SK-N-SH (cell line): ENCODE measurements around the gene MGME1. TPM values are rescaled to one million over a fixed set of nuclear protein-coding genes. Genes with fewer than 3 reads are reported as not detected.

Experiments used
- CTCF ChIA-PET: fragments of 300-600, 350-600 bp; formaldehyde crosslinking; extraction: SDS; loops from one replicate; lab custom pipeline; 2021; lab: Yijun Ruan, JAX
- POLR2A ChIA-PET: fragments of 350-600 bp; sonication (Branson Sonifier 250); formaldehyde crosslinking; extraction: SDS; loops from one replicate; lab custom pipeline; 2020; ENCODE audit warnings: antibody characterized with exemption, inconsistent platforms; lab: Yijun Ruan, JAX
- DNase-seq: peaks from one replicate; pipeline ENCODE4 v3.0.0; 2012
- H2AFZ ChIP-seq: fragments of 200-600 bp; sonication (generic); 2 replicates; pipeline ENCODE4 v1.8.1; 2016; ENCODE audit warnings: antibody characterized with exemption, mild to moderate bottlenecking, low read depth
- H3F3A ChIP-seq: fragments of 200-600 bp; sonication (generic); replicated peaks from 2 replicates; pipeline ENCODE3; 2016; ENCODE audit warnings: antibody characterized with exemption, mild to moderate bottlenecking; ENCODE audit not compliant: insufficient read depth
- H3K27ac ChIP-seq, 2 experiments: fragments of 200-500 bp in 1 of 2; fragments of 200-600 bp in 1 of 2; sonication (Bioruptor generic) in 1 of 2; sonication (generic), shearing (Covaris generic) in 1 of 2; 2 replicates each; pipeline versions ENCODE4 v1.5.1 to v1.6.1; 2014 to 2016; ENCODE audit warnings: low read depth in 2 of 2, inconsistent platforms in 1 of 2, low read length in 1 of 2, mild to moderate bottlenecking in 1 of 2, mixed read lengths in 1 of 2
- H3K27me3 ChIP-seq: fragments of 200-600 bp; sonication (generic), shearing (Covaris generic); 2 replicates; pipeline ENCODE4 v1.6.1; 2016; ENCODE audit warnings: mixed run types; ENCODE audit not compliant: insufficient read depth
- H3K36me3 ChIP-seq, 2 experiments: fragments of 200-500 bp in 1 of 2; fragments of 200-600 bp in 1 of 2; sonication (Bioruptor generic) in 1 of 2; sonication (generic) in 1 of 2; replicated peaks in 1 of 2; 2 replicates each; pipeline versions ENCODE3 to v1.5.1; 2014 to 2016; ENCODE audit warnings: low read length in 1 of 2, mild to moderate bottlenecking in 1 of 2; ENCODE audit not compliant: insufficient read depth in 2 of 2, control insufficient read depth in 1 of 2
- H3K4me1 ChIP-seq, 2 experiments: fragments of 200-500 bp in 1 of 2; fragments of 200-600 bp in 1 of 2; sonication (Bioruptor generic) in 1 of 2; sonication (generic), shearing (Covaris generic) in 1 of 2; 2 replicates each; pipeline versions ENCODE4 v1.5.1 to v1.6.1; 2014 to 2016; ENCODE audit warnings: low read depth in 1 of 2, low read length in 1 of 2, mixed run types in 1 of 2; ENCODE audit not compliant: insufficient read depth in 2 of 2, control insufficient read depth in 1 of 2
- H3K4me2 ChIP-seq: fragments of 200-600 bp; sonication (generic), shearing (Covaris generic); 2 replicates; pipeline ENCODE4 v1.6.1; 2017; ENCODE audit warnings: mixed run types
- H3K4me3 ChIP-seq, 2 experiments: fragments of 200-500 bp in 1 of 2; fragments of 200-600 bp in 1 of 2; sonication (Bioruptor generic) in 1 of 2; sonication (generic), shearing (Covaris generic) in 1 of 2; 2 replicates each; pipeline versions ENCODE4 v1.5.1 to v1.8.1; 2014 to 2016; ENCODE audit warnings: low read depth in 2 of 2, inconsistent platforms in 1 of 2, low read length in 1 of 2, mild to moderate bottlenecking in 1 of 2, mixed read lengths in 1 of 2, moderate library complexity in 1 of 2
- H3K79me2 ChIP-seq: fragments of 200-600 bp; sonication (generic); 2 replicates; pipeline ENCODE4 v1.8.1; 2017; ENCODE audit warnings: mild to moderate bottlenecking; ENCODE audit not compliant: insufficient read depth
- H3K9ac ChIP-seq: fragments of 200-600 bp; sonication (generic); 2 replicates; pipeline ENCODE4 v1.6.1; 2017; ENCODE audit warnings: mixed run types
- H3K9me2 ChIP-seq: fragments of 200-600 bp; sonication (generic); 2 replicates; pipeline ENCODE4 v1.6.1; 2017; ENCODE audit warnings: mixed run types
- H3K9me3 ChIP-seq: fragments of 200-600 bp; sonication (generic); 2 replicates; pipeline ENCODE4 v1.6.1; 2017; ENCODE audit warnings: mixed run types, mild to moderate bottlenecking, moderate library complexity
- H4K20me1 ChIP-seq: fragments of 200-600 bp; sonication (generic); 2 replicates; pipeline ENCODE4 v1.6.1; 2017; ENCODE audit warnings: mild to moderate bottlenecking, mixed run types; ENCODE audit not compliant: insufficient read depth
- EP300 ChIP-seq, 2 experiments: IDR thresholded peaks; 2 replicates each; pipeline versions ENCODE4 v1.4.0 to v1.6.1; 2012; ENCODE audit warnings: borderline replicate concordance in 1 of 2, low read depth in 1 of 2, low read length in 1 of 2
- EZH2phosphoT487 ChIP-seq: fragments of 200-600 bp; sonication (generic); IDR thresholded peaks from 2 replicates; pipeline ENCODE4 v1.6.1; 2017; ENCODE audit warnings: low read depth, mixed run types, mild to moderate bottlenecking, antibody characterized with exemption, moderate library complexity, borderline replicate concordance
- FOXM1 ChIP-seq: IDR thresholded peaks from 2 replicates; pipeline ENCODE4 v1.4.0; 2012; ENCODE audit warnings: low read depth, mild to moderate bottlenecking
- MEF2A ChIP-seq: IDR thresholded peaks from 2 replicates; pipeline ENCODE4 v1.4.0; 2012; ENCODE audit warnings: low read depth, borderline replicate concordance
- NRF1 ChIP-seq: IDR thresholded peaks from 2 replicates; pipeline ENCODE4 v1.6.1; 2012; ENCODE audit warnings: low read depth, mild to moderate bottlenecking, low read length
- SIN3A ChIP-seq: IDR thresholded peaks from 2 replicates; pipeline ENCODE4 v1.6.1; 2012; ENCODE audit warnings: low read depth, mild to moderate bottlenecking, low read length, moderate library complexity, borderline replicate concordance
- TEAD4 ChIP-seq: IDR thresholded peaks from 2 replicates; pipeline ENCODE4 v1.4.0; 2012; ENCODE audit warnings: mild to moderate bottlenecking, borderline replicate concordance; ENCODE audit not compliant: insufficient read depth
- USF1 ChIP-seq: IDR thresholded peaks from 2 replicates; pipeline ENCODE4 v1.4.0; 2012; ENCODE audit warnings: low read depth, borderline replicate concordance
- WGBS: methylation state at CpG from one replicate; pipeline ENCODE4 v1.1.6; 2017; ENCODE audit warnings: low lambda C conversion rate; 5-methylcytosine and 5-hydroxymethylcytosine counted together
- polyA plus RNA-seq, 3 experiments: library from polyadenylated mRNA; depleted of rRNA; stranded (reverse); fragments of >200 nt; gene quantifications; 2 replicates each; pipeline ENCODE4 v1.2.3, GENCODE V29; 2012
- TF ChIP-seq, protein P1 (sequence below): IDR thresholded peaks from 2 replicates; pipeline ENCODE4 v1.4.0; 2012; ENCODE audit warnings: low read depth, borderline replicate concordance

Gene MGME1
- polyA plus RNA-seq, 1 of the 3 experiments (the other 2 are of a cell fraction): 7.9 TPM

GRCh38 chr20:18012901-18013300, 44.1 kb downstream of the MGME1 start:
- Histone ChIP-seq H3K36me3 (no peaks in the 10 kb centered on the region), H3K4me2 (no peak overlapping the region), H3K27ac (no peak overlapping the region), H3K4me3 (no peak overlapping the region), H3K79me2 (no peaks in the 10 kb centered on the region), H3K4me1 (peaks cover 0 to 2% of the 10 kb centered on the region in 2 experiments; a peak in 1 of 4 replicates), H3K27me3 (no peaks in the 10 kb centered on the region), H3K9me2 (no peaks in the 10 kb centered on the region), H3K9ac (no peak overlapping the region), H2AFZ (no peak overlapping the region), H3K9me3 (no peaks in the 10 kb centered on the region), H4K20me1 (no peaks in the 10 kb centered on the region), H3F3A (no peaks in the 10 kb centered on the region)
- ChIA-PET CTCF (interaction anchor here (1.0 kb wide), 1 partner anchor 399 kb away, joined by 3 read pairs; no protein-coding TSS in a partner anchor), POLR2A (interaction anchor here (0.6 kb wide), 1 partner anchor 1425 kb away, joined by 4 read pairs; no protein-coding TSS in a partner anchor)
- 93% methylated on average over 2 of the region's 2 CpGs for WGBS
- TF ChIP-seq EZH2phosphoT487 (no peak), SIN3A (no peak)
- TF ChIP-seq, protein P1, sequence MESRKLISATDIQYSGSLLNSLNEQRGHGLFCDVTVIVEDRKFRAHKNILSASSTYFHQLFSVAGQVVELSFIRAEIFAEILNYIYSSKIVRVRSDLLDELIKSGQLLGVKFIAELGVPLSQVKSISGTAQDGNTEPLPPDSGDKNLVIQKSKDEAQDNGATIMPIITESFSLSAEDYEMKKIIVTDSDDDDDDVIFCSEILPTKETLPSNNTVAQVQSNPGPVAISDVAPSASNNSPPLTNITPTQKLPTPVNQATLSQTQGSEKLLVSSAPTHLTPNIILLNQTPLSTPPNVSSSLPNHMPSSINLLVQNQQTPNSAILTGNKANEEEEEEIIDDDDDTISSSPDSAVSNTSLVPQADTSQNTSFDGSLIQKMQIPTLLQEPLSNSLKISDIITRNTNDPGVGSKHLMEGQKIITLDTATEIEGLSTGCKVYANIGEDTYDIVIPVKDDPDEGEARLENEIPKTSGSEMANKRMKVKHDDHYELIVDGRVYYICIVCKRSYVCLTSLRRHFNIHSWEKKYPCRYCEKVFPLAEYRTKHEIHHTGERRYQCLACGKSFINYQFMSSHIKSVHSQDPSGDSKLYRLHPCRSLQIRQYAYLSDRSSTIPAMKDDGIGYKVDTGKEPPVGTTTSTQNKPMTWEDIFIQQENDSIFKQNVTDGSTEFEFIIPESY: no peak
- no peak for DNase-seq

DNA sequence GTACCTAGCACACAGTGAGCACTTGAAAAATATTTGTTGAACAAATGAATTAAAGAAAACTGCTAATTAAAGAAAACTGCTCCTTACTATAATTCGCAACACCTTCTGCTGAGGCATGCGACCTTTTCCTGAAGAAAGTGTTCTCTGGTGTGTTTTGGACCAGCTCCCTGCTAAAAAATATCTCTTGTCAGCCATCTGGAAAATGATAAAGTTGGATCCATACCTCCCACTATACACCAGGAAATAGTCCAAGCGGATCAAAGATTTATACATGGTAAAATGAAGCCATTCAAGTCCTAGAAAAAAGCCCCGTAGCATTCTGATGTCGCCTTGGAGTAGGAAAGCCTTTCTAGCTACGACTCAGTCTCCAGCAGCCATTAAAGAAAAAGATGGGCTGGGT, 45.6 kb downstream of the MGME1 start:
- H3K4me1 ChIP-seq: no peaks in the 10 kb centered on the region
- H3K9me3 ChIP-seq: no peaks in the 10 kb centered on the region
- no peak overlapping the region for H3K9ac ChIP-seq
- H2AFZ ChIP-seq: no peak overlapping the region
- CTCF ChIA-PET: no interaction called here
- no peak overlapping the region for H3K4me3 ChIP-seq
- no peak overlapping the region for H3K27ac ChIP-seq
- 67% methylated on average over 6 of the region's 6 CpGs for WGBS
- POLR2A ChIA-PET: no interaction called here
- H3F3A ChIP-seq: no peaks in the 10 kb centered on the region
- H3K27me3 ChIP-seq: no peaks in the 10 kb centered on the region
- H4K20me1 ChIP-seq: no peaks in the 10 kb centered on the region
- no peak overlapping the region for H3K4me2 ChIP-seq
- no peaks in the 10 kb centered on the region for H3K79me2 ChIP-seq
- no peaks in the 10 kb centered on the region for H3K9me2 ChIP-seq
- no peaks in the 10 kb centered on the region for H3K36me3 ChIP-seq
- TF ChIP-seq EP300 (IDR thresholded peaks at IDR 0.05; ENCODE audit: borderline replicate concordance in 1 of 2, low read depth in 1 of 2, low read length in 1 of 2) (no peak), NRF1 (no peak), TEAD4 (no peak), USF1 (no peak), FOXM1 (no peak), MEF2A (no peak)
- TF ChIP-seq, protein P1: no peak
- DNase-seq: no peak
